Mesothelial cell of epicardium (in vitro differentiated cells): ENCODE results near the gene IQCF6. TPM values are rescaled to one million over a fixed set of nuclear protein-coding genes. Genes with fewer than 3 reads are reported as not detected.
"Not testable (repeated sequence)": the region's sequence is repeated elsewhere in the genome, so short reads cannot be mapped to it uniquely, and the experiment has no call there.

Source experiments
- DNase-seq, 2 experiments: peaks; one replicate each; pipeline ENCODE4 v3.0.0; 2021; ENCODE audit warnings: low spot score in 2 of 2; ENCODE audit not compliant: unreplicated experiment in 2 of 2
- H3K27ac Mint-ChIP-seq: 2 replicates; pipeline ENCODE4 v1.8.0; 2021; ENCODE audit warnings: mixed read lengths
- H3K27me3 Mint-ChIP-seq: 2 replicates; pipeline ENCODE4 v1.8.0; 2021; ENCODE audit warnings: low read depth, mixed read lengths
- H3K36me3 Mint-ChIP-seq: 2 replicates; pipeline ENCODE4 v1.8.0; 2021; ENCODE audit warnings: mixed read lengths
- H3K4me1 Mint-ChIP-seq: 2 replicates; pipeline ENCODE4 v1.8.0; 2021; ENCODE audit warnings: mixed read lengths
- H3K4me3 Mint-ChIP-seq: 2 replicates; pipeline ENCODE4 v1.8.0; 2021; ENCODE audit warnings: mild to moderate bottlenecking, moderate library complexity, mixed read lengths
- H3K9me3 Mint-ChIP-seq: 2 replicates; pipeline ENCODE4 v1.8.0; 2021; ENCODE audit warnings: mixed read lengths
- CTCF ChIP-seq: fragments of 200-600 bp; sonication (generic); IDR thresholded peaks from one replicate; pipeline ENCODE4 v1.5.0; 2021; ENCODE audit warnings: antibody characterized with exemption; ENCODE audit not compliant: unreplicated experiment
- total RNA-seq: library from RNA; stranded (reverse); gene quantifications from 3 replicates; pipeline ENCODE4 v1.2.1, GENCODE V29; 2021

The IQCF6 gene
- total RNA-seq, 1 donor from 2014 or later = not detected

GRCh38 chr3:51792206-51792605 lies 13.2 kb upstream of the IQCF6 start:
- no peaks in the 10 kb centered on the region for H3K9me3 Mint-ChIP-seq
- no peak overlapping the region for H3K27ac Mint-ChIP-seq

DNA sequence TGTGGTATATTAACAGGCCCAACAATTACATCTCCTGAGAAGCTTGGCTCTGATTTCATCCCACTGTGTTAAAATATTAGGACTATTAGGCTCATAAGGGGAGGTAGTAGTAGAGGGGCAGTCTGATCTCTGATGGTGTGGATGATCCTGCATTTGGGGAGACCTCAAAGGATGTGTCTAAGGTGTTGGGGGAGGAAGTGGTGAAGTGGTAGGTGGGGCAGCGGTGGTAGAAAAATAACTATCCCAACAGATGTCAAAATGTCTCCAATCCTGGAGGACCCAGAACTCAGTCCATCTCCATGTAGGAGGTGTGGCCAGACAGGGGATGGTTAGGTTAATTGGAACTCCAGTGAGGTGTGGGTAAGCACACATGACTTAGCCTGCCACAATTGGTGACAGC lies 10.4 kb upstream of the IQCF6 start:
- no peaks in the 10 kb centered on the region for H3K9me3 Mint-ChIP-seq
- no peaks in the 10 kb centered on the region for H3K4me1 Mint-ChIP-seq
- H3K27me3 Mint-ChIP-seq = peaks cover 22% of the 10 kb centered on the region
- H3K36me3 Mint-ChIP-seq = no peaks in the 10 kb centered on the region
- no peak overlapping the region for H3K27ac Mint-ChIP-seq
- no peak for TF ChIP-seq CTCF
- DNase-seq = no peak
- no peak overlapping the region for H3K4me3 Mint-ChIP-seq

More at GRCh38 chr3:51792206-51792605, 13.2 kb upstream of the IQCF6 start:
- Mint-ChIP-seq H3K27me3 (peaks cover 16% of the 10 kb centered on the region), H3K36me3 (no peaks in the 10 kb centered on the region), H3K4me3 (no peak overlapping the region), H3K4me1 (peaks cover 2% of the 10 kb centered on the region)
- no peak for DNase-seq
- TF ChIP-seq CTCF = no peak

DNA sequence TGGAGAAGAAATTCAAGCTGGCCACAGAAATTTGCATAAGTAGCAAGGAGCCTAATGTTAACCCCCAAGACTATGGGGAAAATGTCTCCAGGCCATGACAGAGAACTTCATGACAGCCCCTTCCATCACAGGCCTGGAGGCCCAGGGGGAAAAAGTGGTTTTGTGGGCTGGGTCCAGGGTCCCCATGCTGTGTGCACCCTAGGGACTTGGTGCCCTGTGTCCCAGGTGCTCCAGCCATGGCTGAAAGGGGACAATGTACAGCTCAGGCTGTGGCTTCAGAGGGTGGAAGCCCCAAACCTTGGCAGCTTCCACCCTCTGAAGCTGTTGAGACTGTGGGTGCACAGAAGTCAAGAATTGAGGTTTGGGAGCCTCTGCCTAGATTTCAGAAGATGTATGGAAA lies 8.5 kb upstream of the IQCF6 start:
- H3K9me3 Mint-ChIP-seq, H3K4me1 Mint-ChIP-seq, DNase-seq, H3K36me3 Mint-ChIP-seq, H3K27ac Mint-ChIP-seq, H3K4me3 Mint-ChIP-seq: not testable (repeated sequence)
- peaks cover 38% of the 10 kb centered on the region for H3K27me3 Mint-ChIP-seq

DNA sequence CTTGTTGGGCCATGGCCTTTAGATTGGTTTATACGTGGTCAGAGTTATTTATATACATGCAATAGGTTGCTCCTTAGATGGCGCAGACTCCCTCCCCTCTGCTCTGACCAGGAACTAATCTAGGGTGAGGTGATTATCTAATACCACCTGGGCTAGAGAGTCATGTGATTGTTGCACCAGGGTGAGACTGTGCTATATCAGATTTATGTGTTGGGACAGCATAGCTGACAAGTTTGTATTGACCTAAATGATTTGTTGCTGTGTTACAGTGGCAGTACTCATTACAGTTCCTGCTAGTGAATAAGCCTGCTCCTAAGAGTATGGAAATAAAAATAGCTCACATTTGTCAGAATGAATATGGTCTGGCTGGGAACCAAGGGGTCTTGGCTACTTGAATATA lies 7.2 kb upstream of the IQCF6 start:
- no peak for DNase-seq
- no peak for TF ChIP-seq CTCF
- no peaks in the 10 kb centered on the region for H3K36me3 Mint-ChIP-seq
- no peak overlapping the region for H3K4me3 Mint-ChIP-seq
- no peaks in the 10 kb centered on the region for H3K9me3 Mint-ChIP-seq
- no peak overlapping the region for H3K27ac Mint-ChIP-seq
- H3K4me1 Mint-ChIP-seq = no peaks in the 10 kb centered on the region
- H3K27me3 Mint-ChIP-seq = peaks cover 38% of the 10 kb centered on the region

GRCh38 chr3:51778554-51778953 lies 483 bp downstream of the IQCF6 start:
- DNase-seq = no peak
- H3K4me3 Mint-ChIP-seq = no peak overlapping the region
- H3K9me3 Mint-ChIP-seq = no peaks in the 10 kb centered on the region
- no peak overlapping the region for H3K27ac Mint-ChIP-seq
- peaks cover 30% of the 10 kb centered on the region for H3K27me3 Mint-ChIP-seq
- no peak for TF ChIP-seq CTCF
- H3K36me3 Mint-ChIP-seq = no peaks in the 10 kb centered on the region
- no peaks in the 10 kb centered on the region for H3K4me1 Mint-ChIP-seq

DNA sequence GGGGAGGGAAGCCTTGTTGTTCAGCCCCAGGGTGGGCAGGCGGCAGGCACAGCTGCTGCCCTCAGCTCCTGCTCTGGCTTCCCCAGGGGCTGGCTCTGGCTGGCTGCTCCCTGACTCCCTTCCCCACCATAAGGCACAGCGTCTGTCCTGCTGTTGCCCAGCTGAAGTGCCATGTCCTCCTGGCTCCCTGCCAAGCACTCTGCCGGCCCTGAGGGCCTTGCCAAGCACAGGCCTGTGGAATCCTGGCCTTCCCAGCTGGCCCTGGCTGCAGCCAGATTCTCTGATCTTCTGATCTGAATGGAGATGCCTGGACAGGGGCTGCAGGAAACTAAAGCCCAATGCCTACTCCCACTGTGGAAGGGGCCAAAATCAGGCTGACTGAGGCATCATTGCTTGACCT lies 1.1 kb downstream of the IQCF6 start:
- DNase-seq = no peak
- Mint-ChIP-seq H3K4me1 (no peaks in the 10 kb centered on the region), H3K27me3 (peaks cover 30% of the 10 kb centered on the region), H3K36me3 (no peaks in the 10 kb centered on the region), H3K27ac (no peak overlapping the region), H3K9me3 (no peaks in the 10 kb centered on the region), H3K4me3 (no peak overlapping the region)
- no peak for TF ChIP-seq CTCF
